ENCODE results near the gene TFF2.

Gene TFF2

GRCh38 chr21:42324896-42325295, 25.9 kb downstream of the TFF2 start:
- in situ Hi-C loops (cut with HindIII; ENCODE audit: low sequenced_read_pairs): no loop called here

DNA sequence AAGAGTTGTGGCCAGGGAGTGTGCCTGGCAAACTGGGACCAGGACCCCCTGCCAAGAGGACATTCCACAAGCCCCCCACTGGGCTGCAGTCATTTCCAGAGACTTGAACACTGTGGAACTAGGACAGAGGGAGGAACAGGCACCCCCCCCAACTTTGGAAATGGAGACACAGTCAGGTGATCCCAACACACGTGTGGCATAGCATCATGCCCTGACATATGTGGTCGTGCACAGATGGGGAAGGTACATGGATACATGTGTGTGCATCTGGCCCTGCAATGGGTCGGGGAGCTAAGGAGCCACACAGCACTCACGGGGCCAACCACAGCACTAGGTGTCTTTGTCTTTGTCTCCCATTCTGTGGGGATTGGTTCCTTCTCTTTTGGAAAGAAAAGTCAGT, 28.9 kb downstream of the TFF2 start:
- in situ Hi-C loops (cut with HindIII; ENCODE audit: low sequenced_read_pairs): no loop called here

GRCh38 chr21:42321231-42321630, 29.6 kb downstream of the TFF2 start:
- in situ Hi-C loops (cut with HindIII; ENCODE audit: low sequenced_read_pairs): no loop called here

GRCh38 chr21:42320791-42321190, 30.0 kb downstream of the TFF2 start:
- in situ Hi-C loops (cut with HindIII; ENCODE audit: low sequenced_read_pairs): no loop called here

DNA sequence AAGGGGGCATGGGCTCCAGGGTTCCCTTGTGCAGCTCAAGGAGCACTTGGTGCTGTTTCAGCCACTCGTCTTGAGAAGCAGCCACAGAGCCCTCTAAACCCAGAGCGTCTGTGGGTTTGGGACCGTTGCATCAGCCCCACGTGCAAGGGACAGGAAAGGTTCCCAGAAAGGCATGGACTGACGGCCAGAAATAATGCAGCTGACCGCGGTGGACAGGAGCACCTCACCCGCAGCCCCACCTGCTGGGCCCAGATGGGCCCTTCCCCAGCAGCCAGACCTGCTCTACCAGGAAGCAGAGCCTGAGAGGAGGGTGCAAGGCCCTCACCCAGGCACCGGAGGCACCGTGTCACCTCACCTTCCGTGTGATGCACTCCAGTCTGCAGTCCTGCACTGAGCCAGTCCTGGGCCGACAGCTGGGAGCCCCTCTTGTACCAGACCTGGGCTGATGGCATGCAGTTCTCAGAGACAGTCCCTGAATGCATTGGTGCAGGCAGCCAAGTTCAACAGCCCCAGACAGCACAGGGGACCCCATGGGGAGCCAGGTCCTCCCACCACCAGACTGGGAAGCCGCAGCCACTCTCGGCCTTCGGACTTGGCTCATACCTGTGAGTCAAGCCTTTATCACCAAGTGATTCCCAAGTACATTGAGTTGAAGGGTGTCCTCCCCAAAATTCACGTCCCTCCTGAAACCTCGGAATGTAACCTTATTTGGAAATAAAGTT, 30.8 kb downstream of the TFF2 start:
- in situ Hi-C loops (cut with HindIII; ENCODE audit: low sequenced_read_pairs): no loop called here

DNA sequence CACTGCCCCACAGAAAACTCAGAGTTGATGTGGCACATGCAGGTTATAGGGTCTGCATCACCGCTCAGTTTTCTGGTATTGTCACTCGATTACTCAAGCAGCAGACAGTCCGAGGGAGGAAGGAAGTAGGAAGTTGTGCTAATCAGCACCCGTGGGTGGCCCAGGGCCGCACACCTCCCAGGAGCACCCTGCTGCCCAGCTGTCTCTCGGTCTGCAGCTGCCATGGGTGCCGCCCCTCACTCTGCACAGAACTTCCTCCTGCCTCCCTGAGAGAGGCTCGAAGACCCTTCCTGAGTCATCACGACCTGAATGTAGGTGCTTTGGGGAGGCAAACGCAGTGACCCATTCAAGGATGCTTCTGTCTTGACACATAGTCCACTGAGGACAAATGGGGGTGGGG, 31.4 kb downstream of the TFF2 start:
- in situ Hi-C loops (cut with HindIII; ENCODE audit: low sequenced_read_pairs): no loop called here

- in situ Hi-C loops (cut with HindIII; ENCODE audit: low sequenced_read_pairs): no loop called here
Observed at GRCh38 chr21:42317826-42318746, 32.7 kb downstream of the TFF2 start.

GRCh38 chr21:42317341-42317741, 33.5 kb downstream of the TFF2 start:
- in situ Hi-C loops (cut with HindIII; ENCODE audit: low sequenced_read_pairs): no loop called here

DNA sequence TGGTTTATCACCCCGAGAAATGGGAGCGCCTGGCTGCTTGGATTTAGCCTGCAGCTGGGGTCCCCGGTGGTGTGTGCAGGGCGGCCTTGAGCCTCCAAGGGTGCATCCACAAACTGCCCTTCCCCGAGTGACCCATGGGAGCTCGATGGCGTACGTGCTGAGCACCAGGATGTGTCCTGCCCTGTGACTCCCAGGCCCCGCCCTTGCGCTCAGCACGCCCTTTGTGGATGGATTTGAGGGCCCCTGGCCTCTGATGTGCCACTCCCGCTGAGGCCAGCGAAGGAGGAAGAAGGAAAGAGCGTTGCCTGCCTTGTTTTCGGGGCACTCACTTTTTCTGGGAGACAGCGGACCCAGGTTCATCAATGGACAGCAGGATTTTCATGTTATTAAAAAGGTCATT, 33.9 kb downstream of the TFF2 start:
- in situ Hi-C loops (cut with HindIII; ENCODE audit: low sequenced_read_pairs): no loop called here

GRCh38 chr21:42315296-42315891, 35.4 kb downstream of the TFF2 start, which contains the start of gene TFF3:
Gene TFF3, minus strand, starts transcription at chr21:42315409. Its CDS starts 35 bp downstream, at chr21:42315374.
- in situ Hi-C loops (cut with HindIII; ENCODE audit: low sequenced_read_pairs): no loop called here

DNA sequence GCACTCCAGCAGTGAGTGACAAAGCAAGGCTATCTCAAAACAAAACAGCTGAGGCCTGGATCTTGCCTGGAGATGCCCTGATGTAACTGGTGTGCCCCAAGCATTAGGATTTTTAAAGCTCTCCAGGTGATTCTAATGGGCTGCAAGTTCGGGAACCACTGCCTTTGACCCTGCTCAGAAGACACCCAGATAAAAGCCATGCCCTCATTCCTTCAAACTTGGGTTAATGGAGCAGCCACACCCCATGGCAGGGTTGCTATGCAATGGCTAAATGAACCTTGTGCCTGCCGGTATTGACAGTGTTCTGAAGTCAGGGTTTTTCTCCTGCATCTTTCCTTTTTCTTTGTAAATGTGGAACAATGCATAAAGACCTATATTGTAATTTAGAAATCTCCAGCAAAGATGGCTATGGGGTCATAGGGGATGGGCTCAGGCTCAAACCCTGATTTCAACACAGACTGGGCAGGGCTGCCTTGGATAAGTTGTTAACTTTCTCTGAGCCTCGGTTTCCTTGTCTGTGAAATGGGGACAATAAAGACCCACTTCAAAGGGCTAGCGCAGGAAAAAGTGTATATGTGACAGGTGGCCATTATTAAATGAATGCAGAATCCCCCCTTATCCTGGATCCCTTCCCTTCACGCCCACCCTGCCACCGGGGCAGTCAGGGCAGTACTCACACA, 36.0 kb downstream of the TFF2 start:
- in situ Hi-C loops (cut with HindIII; ENCODE audit: low sequenced_read_pairs): no loop called here

DNA sequence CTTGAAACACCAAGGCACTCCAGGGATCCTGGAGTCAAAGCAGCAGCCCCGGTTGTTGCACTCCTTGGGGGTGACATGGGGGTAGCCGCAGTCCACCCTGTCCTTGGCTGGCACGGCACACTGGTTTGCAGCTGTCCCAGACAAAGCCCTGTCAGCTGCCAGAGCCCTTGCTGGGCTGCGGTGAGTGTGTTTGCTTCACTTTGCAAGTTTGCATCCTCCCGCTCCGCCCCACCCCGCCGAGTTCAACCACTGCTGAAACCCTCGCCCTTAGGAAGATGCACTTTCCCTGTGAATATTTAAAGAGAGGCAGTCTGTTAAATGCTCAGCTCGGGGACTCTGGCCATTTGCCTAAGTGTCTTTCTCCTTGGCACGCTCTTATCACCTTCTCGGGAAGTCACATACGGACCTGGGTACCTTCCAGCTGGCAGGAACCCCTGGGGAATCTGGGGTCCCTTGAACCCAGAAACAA, 37.3 kb downstream of the TFF2 start:
- in situ Hi-C loops (cut with HindIII; ENCODE audit: low sequenced_read_pairs): no loop called here

DNA sequence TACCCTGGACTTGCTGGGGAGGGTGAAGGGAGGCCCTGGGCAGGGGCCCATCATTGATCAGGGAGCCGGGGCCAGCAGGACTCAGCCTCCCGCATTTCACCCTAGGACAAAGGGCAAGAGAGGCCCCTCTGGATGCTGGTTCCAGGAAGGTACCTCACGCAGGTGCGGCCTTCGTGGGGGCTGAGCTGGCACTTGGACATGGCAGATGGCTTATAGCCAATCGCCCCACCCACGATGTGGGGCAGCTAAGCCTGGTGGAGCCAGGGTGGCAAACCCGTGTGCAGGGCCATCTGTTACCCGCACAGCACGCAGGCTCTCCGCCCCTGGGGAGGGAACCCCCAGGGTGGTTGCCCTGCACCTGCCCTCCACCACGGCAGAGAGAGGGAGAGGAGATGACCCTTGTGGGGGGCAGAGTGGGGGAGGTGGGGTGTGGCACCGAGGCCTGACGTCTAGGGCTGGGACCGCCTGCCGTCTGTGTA, 38.1 kb downstream of the TFF2 start:
- in situ Hi-C loops (cut with HindIII; ENCODE audit: low sequenced_read_pairs): no loop called here

DNA sequence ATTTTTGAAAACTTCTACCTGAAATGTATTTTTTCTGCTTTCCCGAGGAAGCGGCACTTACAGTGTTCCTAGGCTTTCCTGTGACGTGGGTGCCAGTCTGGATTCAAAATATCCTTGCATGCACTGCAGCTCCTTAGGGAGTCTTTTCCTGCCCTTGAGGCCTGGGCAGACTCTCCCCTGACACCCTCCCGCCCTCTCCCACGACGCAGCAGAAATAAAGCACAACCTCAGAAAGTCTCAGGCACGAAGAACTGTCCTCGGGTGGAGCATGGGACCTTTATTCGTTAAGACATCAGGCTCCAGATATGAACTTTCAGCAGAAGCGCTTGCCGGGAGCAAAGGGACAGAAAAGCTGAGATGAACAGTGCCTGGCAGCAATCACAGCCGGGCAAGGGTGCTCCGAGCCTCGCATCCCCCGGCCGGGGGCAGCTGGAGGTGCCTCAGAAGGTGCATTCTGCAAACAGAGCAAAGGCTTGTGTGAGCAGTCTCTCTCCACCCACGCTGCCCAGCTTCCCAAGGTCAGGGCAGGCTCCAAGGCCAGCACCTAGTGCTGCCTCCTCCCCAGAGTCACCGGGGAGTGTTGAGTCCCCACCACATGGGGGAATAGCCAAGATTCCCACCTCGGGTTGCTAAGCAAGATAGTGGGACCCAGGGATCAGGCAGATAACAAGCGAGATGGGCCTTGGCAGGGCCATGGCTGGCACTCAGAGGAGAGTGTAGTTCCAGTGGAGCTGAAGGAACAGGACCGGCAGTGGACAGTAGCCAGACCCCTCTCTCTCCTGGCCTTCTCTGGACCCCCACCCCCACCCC, 38.8 kb downstream of the TFF2 start:
- in situ Hi-C loops (cut with HindIII; ENCODE audit: low sequenced_read_pairs): no loop called here

DNA sequence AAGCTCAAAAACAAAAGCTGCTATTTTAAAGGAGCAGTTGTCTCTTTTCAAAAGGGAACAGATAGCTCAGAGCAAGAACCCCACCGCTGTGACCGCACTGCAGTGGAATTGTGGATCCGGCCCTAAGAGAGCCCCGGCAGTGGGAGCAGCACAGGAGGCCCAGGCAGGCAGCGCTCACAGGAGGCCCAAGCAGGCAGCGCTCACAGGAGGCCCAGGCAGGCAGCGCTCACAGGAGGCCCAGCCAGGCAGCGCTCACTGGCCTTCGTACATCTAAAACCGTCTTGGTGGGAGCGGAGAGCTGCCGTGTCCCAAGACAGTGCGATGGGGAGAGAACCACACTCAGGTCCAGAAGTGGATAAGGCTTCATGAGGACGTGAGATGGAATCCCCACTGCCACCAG, 39.6 kb downstream of the TFF2 start:
- in situ Hi-C loops (cut with HindIII; ENCODE audit: low sequenced_read_pairs): no loop called here

DNA sequence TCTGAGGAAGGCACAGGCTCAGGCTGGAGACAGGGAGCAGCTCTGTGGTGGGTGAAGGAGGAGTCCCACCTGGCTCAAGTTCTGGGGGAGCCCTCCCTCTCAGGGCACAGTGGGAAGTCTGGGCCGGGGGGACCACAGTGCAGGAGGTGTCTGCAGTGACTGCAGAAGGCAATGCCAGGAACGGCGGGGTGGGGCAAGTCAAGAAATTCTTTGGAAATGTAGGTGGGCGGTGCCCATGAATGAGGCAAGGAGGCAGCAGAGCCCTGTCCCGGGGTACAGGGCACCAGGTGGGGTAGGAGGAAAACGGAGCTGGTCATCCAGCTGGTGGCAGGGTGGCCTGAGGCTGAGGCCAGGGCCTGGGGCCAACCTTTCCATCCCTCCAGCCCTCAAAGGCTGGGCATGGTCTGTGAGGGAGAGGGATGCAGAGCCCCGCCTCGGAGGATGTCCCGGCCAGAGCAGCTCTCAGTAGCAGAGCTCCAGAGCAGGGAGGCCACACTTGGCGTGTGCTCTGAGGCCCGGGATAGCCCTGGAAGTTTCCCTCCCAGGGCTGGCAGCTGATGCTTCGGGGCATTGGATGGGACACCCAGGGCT, 40.3 kb downstream of the TFF2 start:
- in situ Hi-C loops (cut with HindIII; ENCODE audit: low sequenced_read_pairs): no loop called here

DNA sequence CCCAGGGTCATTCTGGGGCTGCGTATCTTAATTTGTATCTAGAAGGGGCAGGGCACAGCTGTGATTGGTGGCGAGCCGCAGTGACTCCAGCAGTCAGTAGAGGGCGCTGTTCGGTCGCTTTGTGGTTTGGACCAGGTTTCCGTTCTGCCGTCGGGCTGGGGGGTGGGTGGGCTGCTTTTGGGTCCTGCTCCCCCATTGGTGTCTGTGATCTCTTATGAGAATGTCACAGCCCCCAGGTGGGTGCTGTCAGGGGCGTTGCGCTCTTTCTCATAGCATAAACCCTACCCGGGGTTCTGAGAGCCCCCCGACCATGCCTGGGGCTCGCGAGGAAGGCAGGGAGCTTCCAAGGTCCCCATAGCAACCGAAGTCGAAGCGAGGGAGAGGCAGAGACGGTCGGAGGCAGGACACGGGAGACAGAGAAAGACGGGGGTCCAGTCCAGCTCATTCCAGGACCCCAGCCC, 41.0 kb downstream of the TFF2 start:
- in situ Hi-C loops (cut with HindIII; ENCODE audit: low sequenced_read_pairs): no loop called here

DNA sequence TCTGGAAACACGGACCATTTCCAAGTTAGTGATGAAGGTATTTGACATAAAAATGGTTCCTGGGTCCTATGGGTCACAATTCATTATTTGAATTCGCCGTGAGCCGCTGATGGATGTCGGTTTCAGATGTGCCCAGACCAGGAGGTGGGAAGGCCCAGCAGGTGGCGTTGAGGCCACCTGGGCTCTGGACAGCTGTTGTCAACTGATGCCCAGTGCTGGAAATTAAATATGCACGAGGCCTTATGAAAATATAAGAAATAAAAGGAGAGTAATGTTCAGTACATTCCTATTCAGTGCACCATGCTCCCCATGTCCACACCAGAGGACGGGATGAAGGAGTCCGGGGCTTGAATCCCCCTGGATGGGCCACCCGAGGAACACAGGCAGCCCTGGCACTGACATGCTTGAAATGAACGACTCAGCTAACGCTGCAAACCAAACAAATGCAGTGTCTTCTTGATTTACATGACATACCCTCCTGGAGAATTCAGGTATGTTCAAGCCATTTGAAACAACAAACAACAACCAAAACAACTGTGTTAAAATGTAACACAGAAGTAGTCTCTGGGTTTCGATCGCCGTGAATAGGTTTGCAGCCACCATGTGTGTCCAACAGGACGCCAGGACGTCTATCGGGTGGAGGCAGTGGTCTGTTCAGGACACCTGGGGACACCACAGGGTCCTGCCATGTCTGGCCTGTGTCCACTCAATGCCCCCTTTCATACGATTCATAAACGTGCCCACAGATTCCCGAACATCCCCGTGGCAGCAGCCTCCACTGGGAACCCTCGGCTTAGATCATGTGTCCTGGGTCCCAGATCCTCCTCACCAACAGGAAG, 41.7 kb downstream of the TFF2 start:
- in situ Hi-C loops (cut with HindIII; ENCODE audit: low sequenced_read_pairs): no loop called here

All from DLD1 (cell line).